GM18505 (cell line): ENCODE data around the gene PSMD5.

Source experiments
- ATAC-seq: cut with Tn5 transposase; IDR thresholded peaks from one replicate; pipeline ENCODE4 v1.9.1; 2021; ENCODE audit not compliant: unreplicated experiment
- POLR2A ChIP-seq: IDR thresholded peaks from 4 replicates; pipeline ENCODE4 v1.6.1; 2011; ENCODE audit warnings: borderline replicate concordance; ENCODE audit not compliant: insufficient read depth, insufficient read length; ENCODE audit errors: extremely low read depth

PSMD5 gene

GRCh38 chr9:120856700-120857099 lies 14.0 kb upstream of the PSMD5 start:
- no peak for ATAC-seq
- TF ChIP-seq POLR2A, result no peak

- no peak for ATAC-seq
- no peak for TF ChIP-seq POLR2A
Measured at GRCh38 chr9:120855827-120856670, 13.3 kb upstream of the PSMD5 start.

- ATAC-seq, result no peak
- TF ChIP-seq POLR2A, result no peak
Measured at GRCh38 chr9:120854596-120855327, 12.0 kb upstream of the PSMD5 start.

- no peak for TF ChIP-seq POLR2A
- no peak for ATAC-seq
Measured at GRCh38 chr9:120853198-120853597, 10.5 kb upstream of the PSMD5 start.

GRCh38 chr9:120852240-120853010 lies 9.7 kb upstream of the PSMD5 start:
- ATAC-seq, result no peak
- peak; percentile 16 for TF ChIP-seq POLR2A

GRCh38 chr9:120851449-120851848 lies 8.7 kb upstream of the PSMD5 start:
- ATAC-seq, result no peak
- TF ChIP-seq POLR2A, result no peak

- no peak for ATAC-seq
- no peak for TF ChIP-seq POLR2A
Measured at GRCh38 chr9:120850315-120850714, 7.6 kb upstream of the PSMD5 start.

GRCh38 chr9:120846906-120847305 lies 4.2 kb upstream of the PSMD5 start:
- TF ChIP-seq POLR2A, result no peak
- no peak for ATAC-seq

- ATAC-seq, result no peak
- TF ChIP-seq POLR2A, result no peak
Measured at GRCh38 chr9:120846251-120846889, 3.6 kb upstream of the PSMD5 start.

- TF ChIP-seq POLR2A, result no peak
- ATAC-seq, result no peak
Measured at GRCh38 chr9:120845255-120845654, 2.5 kb upstream of the PSMD5 start.

- no peak for TF ChIP-seq POLR2A
- peak; percentile 8 for ATAC-seq
Measured at GRCh38 chr9:120841930-120842684, 615 bp downstream of the PSMD5 start.

- ATAC-seq, result no peak
- TF ChIP-seq POLR2A, result no peak
Measured at GRCh38 chr9:120839146-120839545, 3.6 kb downstream of the PSMD5 start.
